HFFc6 (cell line): Measurements from ENCODE around the gene STRIP2. TPM values are rescaled to one million over a fixed set of nuclear protein-coding genes. Genes with fewer than 3 reads are reported as not detected.

Experiments used
- DNase-seq: peaks from one replicate; pipeline ENCODE4 v3.0.0-alpha.2; 2018
- H3K27ac Mint-ChIP-seq: 2 replicates; pipeline ENCODE4 v1.8.0; 2020; ENCODE audit warnings: mild to moderate bottlenecking, mixed read lengths
- H3K27me3 Mint-ChIP-seq: 2 replicates; pipeline ENCODE4 v1.8.0; 2021; ENCODE audit warnings: mild to moderate bottlenecking, moderate library complexity, mixed read lengths; ENCODE audit not compliant: insufficient read depth
- H3K36me3 Mint-ChIP-seq: 2 replicates; pipeline ENCODE4 v1.8.0; 2021; ENCODE audit warnings: low read depth, mixed read lengths
- H3K4me1 Mint-ChIP-seq: 2 replicates; pipeline ENCODE4 v1.8.0; 2020; ENCODE audit warnings: low read depth, mixed read lengths
- H3K4me3 Mint-ChIP-seq: 2 replicates; pipeline ENCODE4 v1.8.0; 2020; ENCODE audit warnings: mild to moderate bottlenecking, moderate library complexity, mixed read lengths
- H3K9me3 Mint-ChIP-seq: 2 replicates; pipeline ENCODE4 v1.8.0; 2020; ENCODE audit warnings: mild to moderate bottlenecking, mixed read lengths
- total RNA-seq, 6 experiments: library from RNA; stranded (reverse); fragmentation: NEBNext Ultra II Directional; extraction: Animal tissue kit (Norgen Biotek cat#: 25700); gene quantifications; 2 replicates in 1 of 6; 3 replicates in 5 of 6; pipeline ENCODE4 v1.2.3, GENCODE V29; 2021
- TF ChIP-seq, protein P1 (sequence below): fragments of 200-600 bp; sonication (generic); IDR thresholded peaks from 2 replicates; pipeline ENCODE4 v1.5.0; 2021; ENCODE audit warnings: antibody characterized with exemption, mild to moderate bottlenecking

Gene STRIP2
- total RNA-seq, 6 experiments from 2014 or later: 1.4 to 3.3 (median 2.2) TPM

DNA sequence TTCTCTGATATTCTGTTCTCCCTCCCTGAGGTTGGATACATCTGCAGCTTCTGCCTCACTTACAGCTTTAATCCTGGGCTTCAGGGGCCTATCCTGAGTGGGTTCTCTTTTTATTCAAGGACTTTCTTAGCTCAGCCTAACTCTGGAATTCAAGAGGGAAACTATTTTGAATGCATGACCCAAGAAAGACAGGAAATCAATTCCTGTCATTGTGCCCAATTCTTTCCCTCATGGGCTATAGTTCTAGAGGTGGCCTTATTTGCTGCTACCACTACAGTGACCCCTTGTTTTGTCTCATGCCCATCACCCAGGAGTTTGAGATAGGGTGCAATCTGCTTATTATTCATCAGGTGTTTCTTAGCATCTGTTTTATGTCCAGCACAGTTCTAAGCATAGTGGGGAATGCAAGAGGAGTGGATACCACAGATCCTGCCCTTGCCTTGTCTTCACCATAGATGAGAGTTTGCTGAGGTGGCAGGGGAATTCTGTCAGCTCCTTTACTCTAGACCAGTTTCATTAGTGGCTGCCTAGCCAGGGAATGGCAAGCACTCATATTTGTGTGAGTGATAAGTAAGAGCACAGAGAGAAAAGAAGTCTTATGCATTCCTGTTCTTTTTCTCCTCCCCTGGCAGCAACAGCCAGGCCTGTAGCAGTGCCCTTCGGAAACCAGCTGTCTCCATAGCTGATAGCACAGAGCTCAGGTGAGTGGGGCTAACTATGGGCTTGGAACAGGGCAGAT, 19.4 kb downstream of the STRIP2 start:
- H3K4me1 Mint-ChIP-seq: peaks cover 11% of the 10 kb centered on the region
- no peak overlapping the region for H3K4me3 Mint-ChIP-seq
- H3K27ac Mint-ChIP-seq: no peak overlapping the region
- peaks cover 1% of the 10 kb centered on the region for H3K27me3 Mint-ChIP-seq
- DNase-seq: no peak
- peaks cover 15% of the 10 kb centered on the region for H3K36me3 Mint-ChIP-seq
- H3K9me3 Mint-ChIP-seq: peaks cover 12% of the 10 kb centered on the region
- TF ChIP-seq, protein P1, sequence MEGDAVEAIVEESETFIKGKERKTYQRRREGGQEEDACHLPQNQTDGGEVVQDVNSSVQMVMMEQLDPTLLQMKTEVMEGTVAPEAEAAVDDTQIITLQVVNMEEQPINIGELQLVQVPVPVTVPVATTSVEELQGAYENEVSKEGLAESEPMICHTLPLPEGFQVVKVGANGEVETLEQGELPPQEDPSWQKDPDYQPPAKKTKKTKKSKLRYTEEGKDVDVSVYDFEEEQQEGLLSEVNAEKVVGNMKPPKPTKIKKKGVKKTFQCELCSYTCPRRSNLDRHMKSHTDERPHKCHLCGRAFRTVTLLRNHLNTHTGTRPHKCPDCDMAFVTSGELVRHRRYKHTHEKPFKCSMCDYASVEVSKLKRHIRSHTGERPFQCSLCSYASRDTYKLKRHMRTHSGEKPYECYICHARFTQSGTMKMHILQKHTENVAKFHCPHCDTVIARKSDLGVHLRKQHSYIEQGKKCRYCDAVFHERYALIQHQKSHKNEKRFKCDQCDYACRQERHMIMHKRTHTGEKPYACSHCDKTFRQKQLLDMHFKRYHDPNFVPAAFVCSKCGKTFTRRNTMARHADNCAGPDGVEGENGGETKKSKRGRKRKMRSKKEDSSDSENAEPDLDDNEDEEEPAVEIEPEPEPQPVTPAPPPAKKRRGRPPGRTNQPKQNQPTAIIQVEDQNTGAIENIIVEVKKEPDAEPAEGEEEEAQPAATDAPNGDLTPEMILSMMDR: no peak

DNA sequence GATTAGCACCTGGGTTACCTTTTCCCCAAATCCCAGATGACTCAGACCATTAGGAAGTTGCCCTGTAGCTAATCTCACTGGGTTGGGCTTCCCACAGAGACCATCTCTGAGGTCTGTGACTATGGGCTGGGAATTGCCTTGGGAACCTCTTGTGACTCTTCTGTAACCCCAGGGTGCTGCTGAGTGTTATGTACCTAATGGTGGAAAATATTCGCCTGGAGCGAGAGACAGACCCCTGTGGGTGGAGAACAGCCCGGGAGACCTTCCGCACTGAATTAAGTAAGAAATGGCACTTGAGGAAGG, 20.0 kb downstream of the STRIP2 start:
- Mint-ChIP-seq H3K27ac (no peak overlapping the region), H3K36me3 (peaks cover 14% of the 10 kb centered on the region)

DNA sequence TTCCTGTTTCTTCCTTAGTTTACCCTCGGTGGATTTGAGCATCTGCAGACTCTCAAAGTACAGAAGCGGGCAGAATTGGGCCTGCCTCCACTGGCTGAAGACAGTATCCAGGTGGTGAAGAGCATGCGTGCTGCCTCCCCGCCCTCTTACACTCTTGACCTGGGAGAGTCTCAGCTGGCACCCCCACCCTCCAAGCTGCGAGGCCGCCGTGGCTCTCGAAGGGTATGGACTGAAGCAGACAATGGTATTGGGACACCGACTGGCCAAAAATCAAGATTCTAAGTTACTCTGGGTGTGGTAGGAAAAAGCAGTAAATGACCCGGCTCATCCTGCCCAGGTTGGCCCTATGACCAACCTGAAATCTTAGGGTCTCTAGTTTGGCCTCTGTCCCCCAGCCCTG, 22.2 kb downstream of the STRIP2 start:
- no peak overlapping the region for H3K27ac Mint-ChIP-seq
- no peak for DNase-seq
- H3K27me3 Mint-ChIP-seq: peaks cover 1% of the 10 kb centered on the region; the same call in 1 of the 2 replicates
- H3K36me3 Mint-ChIP-seq: 0 out of 2 replicates have a peak, but pooled peaks cover 7% of the 10 kb centered on the region
- TF ChIP-seq, protein P1: no peak
- H3K4me3 Mint-ChIP-seq: no peak overlapping the region
- H3K9me3 Mint-ChIP-seq: no peaks in the 10 kb centered on the region
- peaks cover 7% of the 10 kb centered on the region for H3K4me1 Mint-ChIP-seq

More for the DNA sequence above, 20.0 kb downstream of the STRIP2 start:
- Mint-ChIP-seq H3K4me3 (no peak overlapping the region), H3K4me1 (peaks cover 11% of the 10 kb centered on the region), H3K27me3 (peaks cover 1% of the 10 kb centered on the region), H3K9me3 (peaks cover 7% of the 10 kb centered on the region)
- DNase-seq: no peak
- TF ChIP-seq, protein P1: no peak

DNA sequence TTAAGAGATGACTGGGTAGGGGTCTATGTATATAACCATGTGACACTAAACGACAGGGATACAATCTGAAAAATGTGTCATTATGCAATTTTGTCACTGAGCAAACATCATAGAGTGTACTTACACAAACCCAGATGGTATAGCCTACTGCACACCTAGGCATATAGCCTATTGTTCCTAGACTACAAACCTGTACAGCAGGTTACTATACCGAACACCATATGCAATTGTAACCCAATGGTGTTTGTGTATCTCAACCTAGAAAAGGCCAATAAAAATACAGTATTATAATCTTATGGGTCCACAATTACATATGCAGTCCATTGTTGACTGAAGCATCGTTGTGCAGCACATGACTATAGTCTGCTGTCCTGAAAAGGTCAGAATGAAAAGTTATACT, 22.9 kb downstream of the STRIP2 start:
- no peak overlapping the region for H3K4me3 Mint-ChIP-seq

DNA sequence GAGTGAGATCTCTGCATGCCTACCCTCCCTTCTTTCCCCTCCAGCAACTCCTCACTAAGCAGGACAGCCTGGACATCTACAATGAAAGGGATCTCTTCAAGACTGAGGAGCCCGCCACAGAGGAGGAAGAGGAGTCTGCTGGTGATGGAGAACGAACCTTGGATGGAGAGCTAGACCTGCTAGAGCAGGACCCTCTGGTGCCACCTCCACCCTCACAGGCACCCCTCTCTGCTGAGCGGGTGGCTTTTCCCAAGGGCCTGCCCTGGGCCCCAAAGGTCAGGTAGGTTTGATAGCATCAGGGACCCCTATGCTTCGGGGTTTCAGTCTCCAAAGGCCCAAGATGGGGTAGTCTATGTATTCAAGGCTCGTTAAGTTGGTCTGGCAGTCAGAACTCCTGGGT, 23.9 kb downstream of the STRIP2 start:
- Mint-ChIP-seq H3K4me3 (no peak overlapping the region), H3K27ac (no peak overlapping the region), H3K4me1 (peaks cover under 1% of the 10 kb centered on the region; the same call in 1 of the 2 replicates), H3K36me3 (0 out of 2 replicates have a peak, but pooled peaks cover 7% of the 10 kb centered on the region), H3K27me3 (peaks cover 1% of the 10 kb centered on the region), H3K9me3 (no peaks in the 10 kb centered on the region)
- no peak for DNase-seq
- TF ChIP-seq, protein P1: no peak

More for the DNA sequence above, 22.9 kb downstream of the STRIP2 start:
- TF ChIP-seq, protein P1: no peak
- DNase-seq: no peak
- Mint-ChIP-seq H3K27me3 (peaks cover 1% of the 10 kb centered on the region; the same call in 1 of the 2 replicates), H3K9me3 (no peaks in the 10 kb centered on the region), H3K4me1 (peaks cover 7% of the 10 kb centered on the region), H3K27ac (no peak overlapping the region), H3K36me3 (0 out of 2 replicates have a peak, but pooled peaks cover 7% of the 10 kb centered on the region)
